CD4-positive, CD25-positive, alpha-beta regulatory T cell (primary cell): ENCODE results near the gene TAF1B. TPM values are rescaled to one million over a fixed set of nuclear protein-coding genes. Genes with fewer than 3 reads are reported as not detected.
A peak's percentile ranks its signal among the peaks of the same experiment; 100 is the strongest.

ENCODE experiments used
- ATAC-seq, 2 donors: fragments of 150-1000 bp; cut with Tn5 transposase; one replicate each; pipeline ENCODE4 v1.10.0; 2021; ENCODE audit warnings: low read depth in 2 of 2, moderate number of reproducible peaks in 2 of 2, moderate library complexity in 1 of 2
- DNase-seq, 3 donors: peaks; one replicate each; pipeline versions ENCODE4 v3.0.0 to v3.0.0-alpha.2; 2012 to 2022; ENCODE audit warnings: mixed read lengths in 1 of 3
- H3K27ac ChIP-seq: one replicate; pipeline ENCODE4 v1.7.0; 2013; ENCODE audit warnings: mild to moderate bottlenecking, low read length; ENCODE audit not compliant: insufficient read depth, poor library complexity, severe bottlenecking
- H3K27me3 ChIP-seq: one replicate; pipeline ENCODE4 v1.7.0; 2013; ENCODE audit warnings: low read length; ENCODE audit not compliant: control insufficient read depth, insufficient read depth
- H3K36me3 ChIP-seq: one replicate; pipeline ENCODE4 v1.7.0; 2013; ENCODE audit warnings: mild to moderate bottlenecking, low read length, moderate library complexity; ENCODE audit not compliant: control insufficient read depth, insufficient read depth
- H3K4me1 ChIP-seq: 2 replicates; pipeline ENCODE4 v1.7.0; 2013; ENCODE audit warnings: mild to moderate bottlenecking, low read length; ENCODE audit not compliant: insufficient read depth, control insufficient read depth, poor library complexity, severe bottlenecking
- H3K4me3 ChIP-seq: one replicate; pipeline ENCODE4 v1.7.0; 2013; ENCODE audit warnings: low read depth, mild to moderate bottlenecking, low read length, moderate library complexity
- H3K9me3 ChIP-seq, 2 experiments: 1 replicate in 1 of 2; 2 replicates in 1 of 2; pipeline ENCODE4 v1.7.0; 2013; ENCODE audit warnings: low read length in 2 of 2, mild to moderate bottlenecking in 1 of 2, moderate library complexity in 1 of 2; ENCODE audit not compliant: control insufficient read depth in 2 of 2
- H3K27ac Mint-ChIP-seq, 3 donors: one replicate each; pipeline ENCODE4 v1.8.0; 2020 to 2022; ENCODE audit warnings: mild to moderate bottlenecking in 3 of 3, mixed read lengths in 3 of 3, moderate library complexity in 2 of 3
- H3K27me3 Mint-ChIP-seq: one replicate; pipeline ENCODE4 v1.8.0; 2022; ENCODE audit warnings: mild to moderate bottlenecking, mixed read lengths
- H3K36me3 Mint-ChIP-seq: one replicate; pipeline ENCODE4 v1.8.0; 2020; ENCODE audit warnings: mixed read lengths
- H3K4me1 Mint-ChIP-seq, 4 donors: one replicate each; pipeline ENCODE4 v1.8.0; 2020 to 2022; ENCODE audit warnings: mixed read lengths in 4 of 4, mild to moderate bottlenecking in 1 of 4
- H3K4me3 Mint-ChIP-seq, 4 donors: one replicate each; pipeline ENCODE4 v1.8.0; 2020 to 2022; ENCODE audit warnings: mild to moderate bottlenecking in 4 of 4, mixed read lengths in 4 of 4, moderate library complexity in 3 of 4
- H3K9me3 Mint-ChIP-seq, 7 donors: one replicate each; pipeline ENCODE4 v1.8.0; 2020 to 2022; ENCODE audit warnings: mixed read lengths in 7 of 7, mild to moderate bottlenecking in 3 of 7, moderate library complexity in 2 of 7
- polyA plus RNA-seq, 4 donors: library from polyadenylated mRNA; unstranded; fragments of 300-500 nt; fragmentation: Illumina TruSeq; gene quantifications; one replicate each; pipeline ENCODE4 v1.2.3, GENCODE V29; 2021
- total RNA-seq: library from RNA; stranded (reverse); gene quantifications from one replicate; pipeline ENCODE4 v1.2.3, GENCODE V29; 2022

The TAF1B gene
- total and polyA plus RNA-seq, 5 donors from 2014 or later, result 9.1 to 23.9 (median 12.0) TPM

DNA sequence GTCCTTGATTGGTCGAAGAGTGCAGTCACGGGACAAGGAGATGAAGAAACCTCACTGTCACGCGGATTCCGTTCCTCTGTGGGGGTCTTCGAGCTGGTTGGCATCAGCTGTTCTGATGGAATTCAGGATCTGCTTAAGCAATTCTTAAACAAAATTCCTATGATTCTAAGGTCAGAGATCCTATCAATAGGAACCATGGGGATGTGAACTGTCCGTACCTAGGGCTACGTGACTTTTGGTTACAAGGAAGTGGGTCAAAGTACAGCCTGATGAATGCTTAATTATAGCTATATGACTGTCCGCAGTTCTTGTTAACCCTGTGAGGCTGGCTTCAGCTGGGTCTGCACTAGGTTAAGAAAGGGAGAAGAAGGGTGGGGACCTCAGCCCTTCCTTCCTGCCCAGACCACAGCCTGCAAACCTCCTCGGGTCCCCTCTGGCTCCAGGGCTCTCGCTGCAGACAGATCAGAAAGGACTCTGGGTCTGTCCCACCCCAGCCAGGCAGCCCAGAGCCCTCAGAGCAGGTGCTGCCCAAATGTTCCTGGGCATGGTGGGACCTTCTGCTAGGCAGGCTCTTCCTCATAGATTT is 44.2 kb upstream of the TAF1B start:
- H3K27ac Mint-ChIP-seq, result peak overlapping the region in 1 of 3 donors; percentile 66
- peak overlapping the region; percentile 28 for H3K27ac ChIP-seq
- peak in 1 of 3 donors; percentile 77 for DNase-seq

DNA sequence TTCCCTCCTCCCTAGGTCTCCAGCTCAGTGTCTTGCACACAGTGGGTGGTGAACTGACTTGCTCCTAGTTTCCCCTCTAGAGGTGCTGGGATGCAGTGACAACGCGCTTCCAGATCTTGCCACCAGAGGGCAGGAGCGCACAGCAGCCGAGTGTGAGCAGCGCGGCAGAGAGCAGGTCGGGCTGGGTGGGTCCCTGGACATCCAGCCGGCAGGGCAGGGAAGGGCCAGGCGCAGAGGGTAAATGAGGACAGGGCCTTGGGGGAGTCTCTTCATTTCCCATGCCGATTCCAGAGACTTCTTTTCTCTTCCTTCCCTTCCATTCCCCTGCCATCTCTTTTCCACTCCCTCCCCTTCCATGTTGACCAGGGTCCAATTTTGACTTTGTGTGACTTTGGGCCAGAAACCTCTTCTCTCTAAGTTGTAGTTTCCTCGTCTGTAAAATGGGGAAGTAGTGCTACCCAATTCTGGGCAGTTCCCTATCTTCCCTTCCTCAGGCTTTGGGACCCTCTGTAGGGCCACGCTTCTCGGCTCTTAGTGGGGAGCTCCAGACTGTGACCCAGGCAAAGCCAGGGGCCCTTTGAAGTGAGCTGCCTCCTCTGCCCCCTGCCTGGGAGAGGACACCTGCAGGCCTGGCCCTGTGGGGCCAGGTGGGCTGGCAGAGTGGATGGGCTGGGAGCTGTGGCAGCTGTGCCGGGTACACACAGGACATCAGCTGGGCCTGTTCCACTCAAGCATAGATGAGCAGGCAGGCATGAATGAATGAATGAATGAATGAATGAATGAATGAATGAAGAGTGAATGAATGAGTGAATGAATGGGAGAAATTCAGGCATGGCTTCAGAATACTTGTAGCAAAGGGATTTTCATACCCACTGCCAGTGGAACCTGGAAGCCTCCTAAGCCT is 43.3 kb upstream of the TAF1B start:
- Histone ChIP-seq H3K27ac (peak overlapping the region; percentile 64), H3K4me3 (peak overlapping the region; percentile 72), H3K27me3 (no peaks in the 10 kb centered on the region), H3K36me3 (no peaks in the 10 kb centered on the region), H3K4me1 (peaks cover 37% of the 10 kb centered on the region), H3K9me3 (no peaks in the 10 kb centered on the region)
- DNase-seq, result peak; percentile 68 to 85 (median 80)
- ATAC-seq, result peak; percentile 82 to 87
- H3K27me3 Mint-ChIP-seq, result no peaks in the 10 kb centered on the region
- H3K9me3 Mint-ChIP-seq, result no peaks in the 10 kb centered on the region
- peak overlapping the region; percentile 26 to 66 (median 53) for H3K27ac Mint-ChIP-seq
- no peaks in the 10 kb centered on the region for H3K36me3 Mint-ChIP-seq
- peaks cover 5 to 33% (median 18%) of the 10 kb centered on the region in 4 donors for H3K4me1 Mint-ChIP-seq
- H3K4me3 Mint-ChIP-seq, result peak overlapping the region; percentile 48 to 89 (median 82)

More for the DNA sequence above, 44.2 kb upstream of the TAF1B start:
- H3K4me1 Mint-ChIP-seq, result peaks cover 5 to 33% (median 18%) of the 10 kb centered on the region in 4 donors
- peak overlapping the region; percentile 72 for H3K4me3 ChIP-seq
- no peaks in the 10 kb centered on the region for H3K27me3 Mint-ChIP-seq
- no peaks in the 10 kb centered on the region for H3K9me3 ChIP-seq
- H3K36me3 ChIP-seq, result no peaks in the 10 kb centered on the region
- H3K9me3 Mint-ChIP-seq, result no peaks in the 10 kb centered on the region
- no peaks in the 10 kb centered on the region for H3K27me3 ChIP-seq
- H3K4me3 Mint-ChIP-seq, result peak overlapping the region in 3 of 4 donors; percentile 84 to 89 (median 87)
- ATAC-seq, result peak in 1 of 2 donors; percentile 16
- H3K4me1 ChIP-seq, result peaks cover 37% of the 10 kb centered on the region
- H3K36me3 Mint-ChIP-seq, result no peaks in the 10 kb centered on the region

DNA sequence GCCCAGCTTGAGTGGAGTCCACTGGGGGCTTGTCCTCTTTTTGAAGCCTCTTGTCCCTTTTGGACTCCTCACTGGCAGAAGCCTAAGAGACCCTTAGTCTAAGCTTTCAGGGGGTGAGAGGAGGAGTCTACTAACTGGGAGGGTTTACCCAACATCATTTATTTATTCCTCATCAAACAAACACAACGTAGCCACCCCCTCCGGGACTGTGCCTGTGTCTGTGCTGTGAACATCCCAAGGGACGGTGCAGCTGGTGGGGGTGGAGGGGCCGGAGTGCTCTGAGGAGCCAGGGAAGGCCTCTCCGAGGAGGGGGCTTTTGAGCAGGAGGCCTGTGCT is 42.7 kb upstream of the TAF1B start:
- H3K27ac Mint-ChIP-seq, result peak overlapping the region in 1 of 3 donors; percentile 66
- DNase-seq, result no peak
- H3K4me3 Mint-ChIP-seq, result peak overlapping the region in 1 of 4 donors; percentile 38

DNA sequence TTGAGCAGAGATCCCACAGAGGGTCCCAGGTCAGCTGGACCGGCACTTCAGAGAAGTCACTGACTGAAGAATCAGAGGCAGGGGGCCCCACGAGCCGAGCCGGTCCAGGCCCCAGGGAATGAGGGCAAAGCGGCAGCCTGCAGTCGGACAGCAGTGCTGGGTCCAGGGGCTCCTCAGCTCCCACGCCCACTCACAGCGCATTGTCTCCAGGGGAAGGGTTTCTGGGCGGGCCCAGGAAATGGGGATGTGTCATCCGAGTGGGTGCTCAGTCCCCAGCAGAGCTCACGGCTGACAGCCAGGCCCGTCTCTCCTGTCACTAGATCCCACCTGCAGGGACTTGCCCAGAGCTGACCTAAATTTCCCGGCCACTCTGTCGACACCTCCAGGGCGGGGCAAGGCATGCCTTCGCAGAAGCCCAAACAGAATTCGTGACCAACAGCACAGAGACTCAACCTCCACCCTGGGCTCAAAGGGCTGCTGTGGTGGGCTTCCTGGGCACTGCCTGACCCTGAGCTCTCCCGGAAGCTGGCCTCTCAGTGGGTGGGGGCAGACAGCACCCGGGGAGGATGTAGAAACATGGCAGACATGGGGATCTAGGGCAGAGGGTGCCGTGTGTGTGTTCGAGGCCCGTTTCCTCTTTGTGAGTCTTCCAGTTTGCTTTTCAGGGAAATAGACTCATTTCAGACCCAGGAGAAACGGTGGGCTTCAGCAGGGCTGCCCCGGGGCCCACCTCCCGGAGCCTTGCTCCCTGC is 42.1 kb upstream of the TAF1B start:
- ATAC-seq, result peak; percentile 44 to 53
- peaks cover 5 to 33% (median 18%) of the 10 kb centered on the region in 4 donors for H3K4me1 Mint-ChIP-seq
- peak overlapping the region in 2 of 4 donors; percentile 24 to 32 for H3K4me3 Mint-ChIP-seq
- H3K27ac Mint-ChIP-seq, result peak overlapping the region in 2 of 3 donors; percentile 88 to 91
- H3K36me3 Mint-ChIP-seq, result no peaks in the 10 kb centered on the region
- H3K27ac ChIP-seq, result peak overlapping the region; percentile 64
- DNase-seq, result peak in 2 of 3 donors; percentile 23 to 32
- no peak overlapping the region for H3K4me3 ChIP-seq
- H3K27me3 Mint-ChIP-seq, result no peaks in the 10 kb centered on the region
- no peaks in the 10 kb centered on the region for H3K36me3 ChIP-seq
- H3K9me3 ChIP-seq, result no peaks in the 10 kb centered on the region
- H3K9me3 Mint-ChIP-seq, result peaks cover 0 to 2% (median 0%) of the 10 kb centered on the region in 7 donors
- no peaks in the 10 kb centered on the region for H3K27me3 ChIP-seq
- peaks cover 37% of the 10 kb centered on the region for H3K4me1 ChIP-seq

More for the DNA sequence above, 42.7 kb upstream of the TAF1B start:
- no peaks in the 10 kb centered on the region for H3K36me3 ChIP-seq
- H3K4me1 Mint-ChIP-seq, result peaks cover 5 to 33% (median 18%) of the 10 kb centered on the region in 4 donors
- H3K36me3 Mint-ChIP-seq, result no peaks in the 10 kb centered on the region
- H3K4me1 ChIP-seq, result peaks cover 37% of the 10 kb centered on the region
- no peaks in the 10 kb centered on the region for H3K27me3 ChIP-seq
- H3K9me3 Mint-ChIP-seq, result peaks cover 0 to 2% (median 0%) of the 10 kb centered on the region in 7 donors
- H3K27me3 Mint-ChIP-seq, result no peaks in the 10 kb centered on the region
- peak overlapping the region; percentile 64 for H3K27ac ChIP-seq
- H3K4me3 ChIP-seq, result no peak overlapping the region
- H3K9me3 ChIP-seq, result no peaks in the 10 kb centered on the region
- no peak for ATAC-seq

DNA sequence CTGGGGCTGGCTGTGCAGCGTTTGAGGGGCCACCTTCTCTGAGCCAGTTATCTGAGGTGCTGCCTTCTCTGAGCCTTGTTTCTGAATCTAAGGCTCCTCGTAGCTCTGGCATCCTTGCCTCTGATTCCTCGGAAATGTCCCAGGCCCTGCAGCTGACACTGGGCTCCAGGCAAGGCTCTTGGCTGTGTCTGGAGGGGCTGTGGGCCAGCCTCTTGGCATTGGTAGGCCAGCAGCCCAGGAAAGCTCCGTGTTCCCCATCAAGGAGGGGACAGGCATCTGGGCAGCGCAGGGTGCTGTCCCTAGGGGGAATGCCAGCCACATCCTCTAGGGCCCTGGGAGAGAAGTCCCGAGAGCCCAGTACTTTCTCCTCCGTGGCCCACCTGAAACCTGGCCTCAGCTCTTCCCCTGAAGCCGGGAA is 40.7 kb upstream of the TAF1B start:
- H3K4me3 ChIP-seq, result no peak overlapping the region
- no peaks in the 10 kb centered on the region for H3K27me3 ChIP-seq
- ATAC-seq (no peak), DNase-seq (no peak)
- H3K4me1 Mint-ChIP-seq, result peaks cover 5 to 33% (median 18%) of the 10 kb centered on the region in 4 donors
- H3K36me3 ChIP-seq, result no peaks in the 10 kb centered on the region
- no peaks in the 10 kb centered on the region for H3K36me3 Mint-ChIP-seq
- H3K9me3 Mint-ChIP-seq, result peaks cover 0 to 2% (median 0%) of the 10 kb centered on the region in 7 donors
- peaks cover 5% of the 10 kb centered on the region for H3K27me3 Mint-ChIP-seq
- no peak overlapping the region for H3K4me3 Mint-ChIP-seq
- no peaks in the 10 kb centered on the region for H3K9me3 ChIP-seq
- H3K27ac Mint-ChIP-seq, result no peak overlapping the region
- H3K4me1 ChIP-seq, result peaks cover 37% of the 10 kb centered on the region
- no peak overlapping the region for H3K27ac ChIP-seq

DNA sequence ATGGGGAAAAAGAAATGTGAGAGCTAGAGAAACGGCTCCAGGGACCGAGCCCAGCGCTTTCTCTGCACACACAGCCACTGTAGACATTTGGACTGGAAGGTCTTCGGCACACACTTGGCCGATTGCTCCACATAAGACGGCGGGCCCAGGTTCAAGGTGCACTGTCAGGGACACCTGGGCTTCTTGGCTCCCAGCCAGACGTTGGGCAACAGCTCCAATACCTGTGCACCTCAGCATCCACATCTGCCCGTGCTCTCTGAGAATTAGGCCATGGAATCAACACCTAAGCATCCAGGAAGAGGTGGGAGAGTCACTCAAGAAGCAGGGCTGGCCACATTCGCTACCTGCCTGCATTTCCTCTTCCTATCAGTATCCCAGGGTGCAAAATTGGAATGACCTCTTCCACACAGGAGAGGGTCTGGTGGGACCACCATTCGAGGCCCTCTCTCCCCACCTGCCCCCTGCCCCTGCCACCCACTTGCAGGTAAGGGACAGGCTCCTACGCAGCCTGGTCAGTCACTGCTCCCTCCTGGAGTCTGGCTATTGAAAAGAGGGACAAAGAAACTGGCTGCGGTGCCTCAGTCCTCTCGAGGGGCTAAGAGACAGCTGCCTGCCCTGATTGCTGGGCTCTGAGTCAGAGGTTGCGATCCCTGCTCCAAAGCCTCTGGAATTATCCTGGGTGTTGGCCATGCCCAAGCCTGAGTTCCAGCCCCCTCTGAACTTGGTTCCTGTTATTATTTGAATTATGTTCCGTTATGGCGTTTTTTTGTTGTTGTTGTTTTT is 40.1 kb upstream of the TAF1B start:
- H3K27me3 Mint-ChIP-seq, result peaks cover 9% of the 10 kb centered on the region
- no peaks in the 10 kb centered on the region for H3K36me3 Mint-ChIP-seq
- Histone ChIP-seq H3K27me3 (no peaks in the 10 kb centered on the region), H3K4me1 (peaks cover 33% of the 10 kb centered on the region), H3K36me3 (no peaks in the 10 kb centered on the region), H3K9me3 (no peaks in the 10 kb centered on the region), H3K4me3 (no peak overlapping the region), H3K27ac (no peak overlapping the region)
- DNase-seq, result no peak
- H3K4me1 Mint-ChIP-seq, result peaks cover 5 to 29% (median 17%) of the 10 kb centered on the region in 4 donors
- H3K27ac Mint-ChIP-seq, result no peak overlapping the region
- no peak overlapping the region for H3K4me3 Mint-ChIP-seq
- H3K9me3 Mint-ChIP-seq, result peaks cover 0 to 2% (median 0%) of the 10 kb centered on the region in 7 donors
- ATAC-seq, result no peak
